NCI-H1092 (cell line): Measurements from ENCODE around the gene WDR55.
"Not testable (repeated sequence)": the region's sequence is repeated elsewhere in the genome, so short reads cannot be mapped to it uniquely, and the experiment has no call there.

ENCODE experiments used
- DNase-seq: peaks from one replicate; lab custom pipeline; 2025; lab: John Stamatoyannopoulos, UW

Gene WDR55

GRCh38 chr5:140664359-140665119 is at the start of gene WDR55:
WDR55 (plus strand) TSS chr5:140664904; CDS start chr5:140664913, 9 bp downstream.
- peak; percentile 80 for DNase-seq

- DNase-seq: no peak
Measured at GRCh38 chr5:140622301-140622700, 42.4 kb upstream of the WDR55 start.

DNA sequence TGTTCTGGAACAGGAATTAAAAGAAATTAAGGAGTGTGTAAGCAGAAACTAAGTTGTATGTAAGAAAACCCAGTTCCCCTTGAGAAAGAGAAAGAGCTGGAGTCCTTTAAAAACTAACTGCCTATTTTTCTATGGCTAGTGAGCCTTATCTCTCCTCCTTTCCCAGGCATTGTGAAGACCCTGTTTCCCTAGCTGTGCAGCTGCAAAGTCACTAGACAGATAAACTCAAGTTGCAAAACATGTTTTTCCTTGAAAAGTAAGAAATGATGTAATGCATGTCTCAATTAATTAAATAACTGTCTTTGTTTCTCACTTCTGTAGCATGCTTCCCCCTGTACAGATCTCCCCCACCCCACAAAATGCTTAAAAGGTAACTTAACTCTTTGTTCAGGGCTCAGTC is 41.6 kb upstream of the WDR55 start:
- DNase-seq: not testable (repeated sequence)

DNA sequence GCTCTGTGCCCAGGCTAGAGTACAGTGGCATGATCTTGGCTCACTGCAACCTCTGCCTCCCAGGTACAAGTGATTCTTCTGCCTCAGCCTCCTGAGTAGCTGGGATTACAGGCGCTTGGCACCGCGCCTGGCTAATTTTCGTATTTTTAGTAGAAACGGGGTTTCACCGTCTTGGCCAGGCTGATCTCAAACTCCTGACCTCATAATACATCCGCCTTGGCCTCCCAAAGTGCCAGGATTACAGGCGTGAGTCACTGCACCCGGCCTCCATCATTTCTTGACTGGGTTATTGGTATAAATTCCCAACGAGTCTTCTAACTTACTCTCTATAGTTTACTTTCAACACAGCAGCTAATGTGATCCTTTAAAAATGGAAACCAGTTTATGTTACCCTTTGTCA is 39.8 kb upstream of the WDR55 start:
- not testable (repeated sequence) for DNase-seq

- DNase-seq: no peak
Measured at GRCh38 chr5:140627972-140628371, 36.7 kb upstream of the WDR55 start.

DNA sequence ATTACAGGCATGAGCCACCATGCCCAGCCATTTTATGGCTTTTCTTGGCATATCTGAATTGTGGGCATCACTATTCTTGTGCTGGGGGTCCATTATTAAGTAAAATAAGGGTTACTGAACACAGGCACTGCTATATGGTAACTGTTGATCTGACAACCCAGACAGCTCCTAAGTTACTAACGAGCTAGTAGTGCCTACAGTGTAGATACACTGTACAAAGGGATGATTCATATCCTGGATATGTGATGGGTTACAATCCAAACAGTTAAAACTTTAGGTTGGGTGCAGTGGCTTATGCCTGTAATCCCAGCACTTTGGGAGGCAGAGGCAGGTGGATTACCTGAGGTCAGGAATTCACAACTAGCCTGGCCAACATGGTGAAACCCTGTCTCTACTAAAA is 36.0 kb upstream of the WDR55 start:
- DNase-seq: no peak

- no peak for DNase-seq
Measured at GRCh38 chr5:140630292-140631035, 34.2 kb upstream of the WDR55 start.

GRCh38 chr5:140631036-140631417 is 33.7 kb upstream of the WDR55 start:
- DNase-seq: no peak

DNA sequence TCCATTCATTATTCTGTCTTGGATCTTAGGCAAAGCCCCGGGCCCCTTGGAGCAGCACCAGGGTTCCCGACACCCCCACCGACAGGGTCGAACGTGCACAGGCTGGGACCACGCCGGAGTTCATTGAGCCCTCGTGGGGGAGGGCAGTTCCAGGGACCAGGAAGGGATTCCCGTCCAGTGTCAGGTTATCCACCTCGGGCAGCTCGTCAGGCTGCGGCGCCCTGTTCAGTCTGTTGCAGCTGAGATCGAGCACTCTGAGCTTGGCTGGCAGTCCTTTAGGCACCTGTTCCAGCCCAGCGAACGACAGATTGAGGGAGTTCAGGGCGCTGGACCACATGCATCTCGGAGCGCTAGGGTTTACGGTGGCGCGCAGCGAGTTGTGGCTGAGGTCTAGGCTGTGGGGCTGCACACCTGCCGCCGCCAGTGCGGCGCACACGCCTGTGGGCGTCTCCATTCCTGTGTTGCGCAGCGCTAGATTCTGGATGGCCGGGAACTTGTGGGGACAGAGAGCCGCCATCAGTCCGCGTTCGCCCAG is 32.8 kb upstream of the WDR55 start:
- DNase-seq: no peak

- DNase-seq: no peak
Measured at GRCh38 chr5:140632366-140633020, 32.2 kb upstream of the WDR55 start.

- DNase-seq: no peak
Measured at GRCh38 chr5:140633021-140633471, 31.7 kb upstream of the WDR55 start, which contains the start of gene CD14. CD14 (minus strand) TSS chr5:140633175; CDS start chr5:140633071, 104 bp downstream.

- DNase-seq: no peak
Measured at GRCh38 chr5:140633501-140633900, 31.2 kb upstream of the WDR55 start.

- DNase-seq: no peak
Measured at GRCh38 chr5:140634103-140634502, 30.6 kb upstream of the WDR55 start.

DNA sequence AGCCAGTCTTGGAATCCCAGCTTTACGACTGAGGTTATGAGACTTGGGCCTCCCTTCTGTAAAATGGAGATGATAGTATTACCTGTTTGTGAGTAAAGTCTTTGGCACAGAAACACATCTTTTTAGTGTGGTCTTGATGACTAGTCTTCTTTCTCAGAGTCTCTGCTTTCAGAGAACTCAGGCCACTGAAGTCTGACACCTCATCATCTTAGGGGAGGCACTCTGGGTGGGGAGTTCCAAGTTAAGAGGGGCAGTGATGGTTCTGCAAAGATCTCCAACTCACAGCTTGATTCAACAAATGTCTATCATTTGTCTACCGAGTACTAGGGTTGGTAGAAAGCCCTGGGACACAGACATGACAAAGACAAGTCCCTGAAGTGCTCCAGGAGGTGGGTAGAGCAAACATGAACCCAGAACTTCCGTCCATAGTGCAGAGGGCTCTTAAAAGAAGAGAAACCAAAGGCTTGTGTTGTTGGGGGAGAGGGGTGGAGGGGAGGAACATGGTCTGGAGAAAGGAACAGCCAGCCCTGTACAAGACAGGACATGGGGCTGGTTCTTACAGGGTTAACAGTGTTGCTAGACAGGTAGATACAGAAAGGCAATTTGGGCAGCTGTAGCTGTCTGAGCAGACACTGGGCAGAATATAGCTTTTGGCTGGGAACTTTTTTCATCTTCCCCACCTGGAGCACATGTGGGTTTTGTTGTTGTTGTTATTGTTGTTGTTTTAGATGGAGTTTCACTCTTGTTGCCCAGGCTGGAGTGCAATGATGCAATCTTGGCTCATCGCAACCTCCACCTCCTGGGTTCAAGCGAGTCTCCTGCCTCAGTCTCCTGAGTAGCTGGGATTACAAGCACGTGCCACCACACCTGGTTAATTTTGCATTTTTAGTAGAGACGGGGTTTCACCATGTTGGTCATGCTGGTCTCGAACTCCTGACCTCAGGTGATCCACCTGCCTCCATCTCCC is 29.1 kb upstream of the WDR55 start:
- DNase-seq: no peak

DNA sequence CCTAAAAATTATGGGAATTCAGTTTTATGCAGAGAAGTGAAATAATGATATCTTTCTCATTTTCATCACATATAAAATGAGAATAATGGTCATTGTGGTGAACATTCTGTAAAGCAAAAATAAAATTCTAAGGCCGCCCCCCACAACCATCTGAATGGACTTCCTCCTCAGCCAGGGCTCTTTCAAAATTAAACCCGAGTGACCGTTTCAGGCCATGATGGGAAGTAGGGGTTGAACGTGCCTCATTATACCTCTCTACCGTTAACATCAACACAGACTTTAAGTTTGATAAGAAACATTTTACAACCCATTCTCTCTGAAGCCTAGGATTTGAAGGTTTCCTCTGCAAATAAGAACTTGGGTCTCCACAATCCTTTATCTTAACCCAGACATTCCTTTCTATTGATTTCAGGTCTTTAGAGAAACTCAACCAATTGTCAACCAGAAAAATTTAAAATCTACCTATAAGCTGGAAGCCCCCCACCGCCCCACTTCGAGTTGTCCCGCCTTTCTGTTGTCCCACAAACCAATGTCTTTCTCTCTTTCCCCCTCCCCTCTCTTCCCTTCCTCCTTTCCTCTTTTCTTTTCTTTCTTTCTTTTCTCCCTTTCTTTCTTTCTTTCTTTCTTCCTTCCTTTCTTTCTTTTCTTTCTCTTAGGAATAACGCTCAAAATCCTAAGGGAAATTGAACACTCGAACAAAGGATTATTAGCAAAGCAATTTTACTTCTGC is 27.2 kb upstream of the WDR55 start:
- no peak for DNase-seq

GRCh38 chr5:140638898-140639147 is 25.9 kb upstream of the WDR55 start:
- DNase-seq: not testable (repeated sequence)

DNA sequence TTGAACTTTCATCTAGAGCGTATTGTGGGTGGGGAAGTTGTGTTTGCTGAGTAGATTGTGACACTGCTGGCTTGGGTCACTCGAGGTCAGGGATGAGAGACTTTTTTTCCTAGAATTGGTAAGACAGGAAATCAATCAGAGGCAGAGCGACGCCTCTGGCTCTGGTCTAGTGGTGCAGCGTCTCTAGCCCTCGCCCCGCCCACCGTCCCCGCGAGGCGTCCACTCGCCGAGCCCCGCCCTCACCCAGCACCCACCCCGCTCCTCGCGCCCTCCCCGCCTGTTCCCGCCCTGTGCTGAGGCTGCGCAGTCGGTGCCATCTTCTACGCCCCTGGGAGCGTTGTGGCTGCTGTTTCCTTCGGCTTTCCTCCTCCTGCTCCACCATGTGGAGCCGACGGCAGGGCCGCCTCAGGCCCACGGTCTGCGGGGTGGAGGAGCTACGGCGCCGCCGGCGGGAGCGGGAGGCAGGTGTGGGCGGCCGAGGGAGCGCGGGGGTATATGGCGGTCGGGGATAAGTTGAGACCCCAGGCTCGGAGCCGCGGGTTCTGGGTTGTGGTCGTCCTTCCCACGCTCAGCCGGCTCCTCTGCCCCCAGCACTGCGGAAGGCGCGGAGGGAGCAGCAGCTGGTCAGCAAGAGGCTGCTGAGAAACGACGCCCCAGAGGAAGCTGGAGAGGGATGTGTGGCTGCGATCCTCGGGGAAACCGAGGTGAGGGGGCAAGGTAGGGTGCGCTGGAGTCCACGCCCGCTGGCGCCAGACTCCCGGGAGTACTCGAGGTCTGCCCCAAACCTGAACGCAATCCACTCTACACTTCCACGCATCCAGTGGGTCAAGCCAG is 25.3 kb upstream of the WDR55 start, which contains the start of gene TMCO6:
TSS of gene TMCO6 (plus strand) at position 304 of the 834 bp plus-strand sequence. CDS start at position 381, 77 bp downstream.
- DNase-seq: peak; percentile 82

- no peak for DNase-seq
Measured at GRCh38 chr5:140641716-140642115, 23.0 kb upstream of the WDR55 start.

DNA sequence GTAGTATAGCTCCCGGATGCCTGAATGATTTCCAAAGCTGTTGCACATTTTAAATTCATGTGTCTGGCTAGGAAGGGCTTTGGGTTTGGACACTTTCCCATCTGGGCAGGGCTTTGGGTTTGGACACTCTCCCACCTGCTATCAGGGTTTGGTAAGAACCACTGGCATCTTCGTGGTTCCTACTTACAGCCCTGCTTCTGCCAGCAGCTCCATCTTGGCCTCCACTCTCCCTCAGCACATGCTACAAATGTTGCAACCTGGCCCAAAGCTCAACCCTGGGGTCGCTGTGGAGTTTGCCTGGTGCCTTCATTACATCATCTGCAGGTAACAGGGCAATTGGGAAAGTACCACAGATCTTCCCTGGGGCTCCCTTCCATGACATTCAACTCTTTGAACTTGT is 22.0 kb upstream of the WDR55 start:
- no peak for DNase-seq

GRCh38 chr5:140647042-140647419 is 17.7 kb upstream of the WDR55 start:
- DNase-seq: no peak
